ENCODE measurements around the gene STK32B. TPM values are rescaled to one million over a fixed set of nuclear protein-coding genes. Genes with fewer than 3 reads are reported as not detected.

Gene STK32B
- total and polyA plus RNA-seq, 8 donors, result 0.90 to 5.1 (median 3.3) TPM

DNA sequence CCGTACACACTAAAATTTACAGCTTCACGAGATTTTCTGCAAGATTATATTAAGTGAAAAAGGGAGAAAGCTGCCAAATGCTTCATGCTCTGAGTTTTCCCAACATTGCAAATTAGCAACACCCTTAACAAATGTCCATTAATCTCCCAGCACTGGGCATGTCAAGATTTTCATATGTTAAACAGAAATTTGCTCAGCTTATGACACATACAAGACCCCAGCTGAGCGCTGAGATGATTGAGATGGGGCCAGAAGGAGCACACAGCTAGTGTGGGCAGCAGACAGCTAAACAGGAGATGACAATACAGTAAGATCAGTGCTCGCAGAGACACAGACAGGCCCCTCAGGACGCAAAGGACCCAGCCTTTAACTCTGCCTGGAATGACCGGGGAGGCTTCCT is 208.8 kb downstream of the STK32B start:
- H3K4me3 ChIP-seq, result no peak overlapping the region
- ATAC-seq, result no peak
- no peaks in the 10 kb centered on the region for H3K36me3 ChIP-seq
- no peaks in the 10 kb centered on the region for H3K4me1 ChIP-seq
- no peak for DNase-seq
- intact Hi-C loops (cut with DNase I), result no loop called here
- no peaks in the 10 kb centered on the region for H3K9me3 ChIP-seq
- H3K27me3 ChIP-seq, result no peaks in the 10 kb centered on the region
- TF ChIP-seq, protein P1, sequence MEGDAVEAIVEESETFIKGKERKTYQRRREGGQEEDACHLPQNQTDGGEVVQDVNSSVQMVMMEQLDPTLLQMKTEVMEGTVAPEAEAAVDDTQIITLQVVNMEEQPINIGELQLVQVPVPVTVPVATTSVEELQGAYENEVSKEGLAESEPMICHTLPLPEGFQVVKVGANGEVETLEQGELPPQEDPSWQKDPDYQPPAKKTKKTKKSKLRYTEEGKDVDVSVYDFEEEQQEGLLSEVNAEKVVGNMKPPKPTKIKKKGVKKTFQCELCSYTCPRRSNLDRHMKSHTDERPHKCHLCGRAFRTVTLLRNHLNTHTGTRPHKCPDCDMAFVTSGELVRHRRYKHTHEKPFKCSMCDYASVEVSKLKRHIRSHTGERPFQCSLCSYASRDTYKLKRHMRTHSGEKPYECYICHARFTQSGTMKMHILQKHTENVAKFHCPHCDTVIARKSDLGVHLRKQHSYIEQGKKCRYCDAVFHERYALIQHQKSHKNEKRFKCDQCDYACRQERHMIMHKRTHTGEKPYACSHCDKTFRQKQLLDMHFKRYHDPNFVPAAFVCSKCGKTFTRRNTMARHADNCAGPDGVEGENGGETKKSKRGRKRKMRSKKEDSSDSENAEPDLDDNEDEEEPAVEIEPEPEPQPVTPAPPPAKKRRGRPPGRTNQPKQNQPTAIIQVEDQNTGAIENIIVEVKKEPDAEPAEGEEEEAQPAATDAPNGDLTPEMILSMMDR (IDR thresholded peaks at IDR 0.05), result no peak
- no peak overlapping the region for H3K27ac ChIP-seq

- H3K4me3 ChIP-seq, result no peak overlapping the region
- DNase-seq, result no peak
- no peaks in the 10 kb centered on the region for H3K9me3 ChIP-seq
- intact Hi-C loops (cut with DNase I), result no loop called here
- no peaks in the 10 kb centered on the region for H3K27me3 ChIP-seq
- H3K27ac ChIP-seq, result no peak overlapping the region
- TF ChIP-seq, protein P1 (IDR thresholded peaks at IDR 0.05), result no peak
- H3K4me1 ChIP-seq, result no peaks in the 10 kb centered on the region
- ATAC-seq, result no peak
- H3K36me3 ChIP-seq, result no peaks in the 10 kb centered on the region
Measured at GRCh38 chr4:5261866-5262265, 210.6 kb downstream of the STK32B start.

GRCh38 chr4:5266991-5267390 is 215.7 kb downstream of the STK32B start:
- Histone ChIP-seq H3K27me3 (no peaks in the 10 kb centered on the region), H3K9me3 (no peaks in the 10 kb centered on the region), H3K27ac (no peak overlapping the region), H3K36me3 (no peaks in the 10 kb centered on the region), H3K4me1 (no peaks in the 10 kb centered on the region), H3K4me3 (no peak overlapping the region)
- no peak for DNase-seq
- TF ChIP-seq, protein P1 (IDR thresholded peaks at IDR 0.05), result no peak
- ATAC-seq, result no peak
- intact Hi-C loops (cut with DNase I), result no loop called here

- no peaks in the 10 kb centered on the region for H3K27me3 ChIP-seq
- H3K4me3 ChIP-seq, result no peak overlapping the region
- intact Hi-C loops (cut with DNase I), result no loop called here
- no peaks in the 10 kb centered on the region for H3K36me3 ChIP-seq
- H3K27ac ChIP-seq, result no peak overlapping the region
- no peaks in the 10 kb centered on the region for H3K4me1 ChIP-seq
- DNase-seq (no peak), ATAC-seq (no peak)
- H3K9me3 ChIP-seq, result no peaks in the 10 kb centered on the region
- TF ChIP-seq, protein P1 (IDR thresholded peaks at IDR 0.05), result no peak
Measured at GRCh38 chr4:5267408-5267807, 216.1 kb downstream of the STK32B start.

DNA sequence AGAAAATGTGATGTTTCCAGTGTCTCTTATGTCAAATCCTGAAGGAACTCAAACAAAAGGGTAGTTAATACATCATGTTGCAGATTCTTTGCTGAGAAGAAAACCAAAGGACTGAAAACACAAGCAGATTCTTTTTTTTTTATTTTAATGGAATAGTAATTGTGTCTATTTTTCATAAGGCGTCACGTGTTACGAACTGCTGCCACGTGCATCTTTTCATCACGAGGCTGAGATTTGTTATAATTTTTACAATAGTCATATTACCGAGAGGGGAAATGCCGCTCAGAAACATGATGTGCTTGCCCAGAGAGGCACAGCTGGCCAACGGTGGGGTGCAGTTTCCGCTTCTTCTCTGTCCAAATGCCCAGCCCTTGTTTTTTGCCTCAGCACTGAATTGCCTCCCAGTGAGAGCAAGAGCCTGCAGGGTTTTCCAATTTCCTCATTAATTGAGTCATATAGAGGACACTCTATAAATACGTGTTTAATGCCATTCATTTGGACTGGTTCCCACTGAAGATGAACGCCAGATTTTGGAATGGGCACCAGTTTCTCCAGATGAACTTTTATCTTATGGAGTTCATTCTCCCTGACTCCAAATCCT is 225.3 kb downstream of the STK32B start:
- Histone ChIP-seq H3K4me3 (no peak overlapping the region), H3K36me3 (no peaks in the 10 kb centered on the region), H3K27ac (no peak overlapping the region), H3K9me3 (peaks cover 0 to 6% of the 10 kb centered on the region in 2 donors), H3K4me1 (no peaks in the 10 kb centered on the region), H3K27me3 (no peaks in the 10 kb centered on the region)
- TF ChIP-seq, protein P1 (IDR thresholded peaks at IDR 0.05), result no peak
- no peak for DNase-seq
- intact Hi-C loops (cut with DNase I), result no loop called here
- ATAC-seq, result no peak

All from left lung (tissue), 10 donors.